Smooth muscle cell of the brain vasculature (primary cell): ENCODE measurements around the gene WDFY1.

Experiments
- DNase-seq: peaks from one replicate; pipeline ENCODE4 v3.0.0-alpha.2; 2012; ENCODE audit warnings: low read depth, low spot score

WDFY1 gene, protein sequence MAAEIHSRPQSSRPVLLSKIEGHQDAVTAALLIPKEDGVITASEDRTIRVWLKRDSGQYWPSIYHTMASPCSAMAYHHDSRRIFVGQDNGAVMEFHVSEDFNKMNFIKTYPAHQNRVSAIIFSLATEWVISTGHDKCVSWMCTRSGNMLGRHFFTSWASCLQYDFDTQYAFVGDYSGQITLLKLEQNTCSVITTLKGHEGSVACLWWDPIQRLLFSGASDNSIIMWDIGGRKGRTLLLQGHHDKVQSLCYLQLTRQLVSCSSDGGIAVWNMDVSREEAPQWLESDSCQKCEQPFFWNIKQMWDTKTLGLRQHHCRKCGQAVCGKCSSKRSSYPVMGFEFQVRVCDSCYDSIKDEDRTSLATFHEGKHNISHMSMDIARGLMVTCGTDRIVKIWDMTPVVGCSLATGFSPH

DNA sequence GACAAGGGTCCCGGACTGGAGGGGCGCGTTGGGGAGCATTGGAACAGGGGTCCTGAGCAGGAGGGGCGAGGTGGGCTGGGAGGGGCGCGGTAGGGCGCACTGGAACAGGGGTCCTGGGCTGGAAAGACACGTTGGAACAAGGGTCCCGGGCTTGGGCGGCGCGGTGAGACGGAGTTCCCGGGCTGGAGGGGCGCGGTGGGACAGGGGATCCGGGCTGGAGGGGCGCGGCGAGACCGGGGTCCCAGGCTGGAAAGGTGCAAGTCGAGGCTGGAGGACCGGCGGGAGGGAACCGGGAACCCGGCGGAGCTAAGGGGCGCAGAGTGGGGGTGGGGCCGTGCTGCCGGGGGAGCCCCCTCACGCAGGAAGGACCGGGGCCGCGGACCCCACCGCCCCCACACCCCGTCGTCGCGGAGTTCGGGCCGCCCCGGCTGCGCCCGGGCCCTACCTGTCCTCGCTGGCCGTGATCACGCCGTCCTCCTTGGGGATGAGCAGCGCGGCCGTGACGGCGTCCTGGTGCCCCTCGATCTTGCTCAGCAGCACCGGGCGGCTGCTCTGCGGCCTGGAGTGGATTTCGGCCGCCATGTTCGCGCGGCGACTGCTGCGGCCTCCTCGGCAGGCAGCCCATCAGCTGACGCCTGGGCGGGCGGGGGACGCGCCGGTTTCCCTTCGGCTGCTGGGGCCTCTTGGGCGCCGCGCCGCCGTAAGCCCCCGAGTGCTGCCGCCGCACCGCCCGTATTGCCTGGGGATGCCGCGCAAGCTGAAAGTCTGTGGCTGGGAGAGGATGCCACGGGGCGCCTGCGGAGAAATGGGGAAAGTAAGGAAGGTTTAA, at the start of gene WDFY1:
Gene WDFY1 (minus strand): TSS at position 633 of the 829 bp plus-strand sequence. CDS start 51 bp downstream, at position 582.
- peak; percentile 50 for DNase-seq

DNA sequence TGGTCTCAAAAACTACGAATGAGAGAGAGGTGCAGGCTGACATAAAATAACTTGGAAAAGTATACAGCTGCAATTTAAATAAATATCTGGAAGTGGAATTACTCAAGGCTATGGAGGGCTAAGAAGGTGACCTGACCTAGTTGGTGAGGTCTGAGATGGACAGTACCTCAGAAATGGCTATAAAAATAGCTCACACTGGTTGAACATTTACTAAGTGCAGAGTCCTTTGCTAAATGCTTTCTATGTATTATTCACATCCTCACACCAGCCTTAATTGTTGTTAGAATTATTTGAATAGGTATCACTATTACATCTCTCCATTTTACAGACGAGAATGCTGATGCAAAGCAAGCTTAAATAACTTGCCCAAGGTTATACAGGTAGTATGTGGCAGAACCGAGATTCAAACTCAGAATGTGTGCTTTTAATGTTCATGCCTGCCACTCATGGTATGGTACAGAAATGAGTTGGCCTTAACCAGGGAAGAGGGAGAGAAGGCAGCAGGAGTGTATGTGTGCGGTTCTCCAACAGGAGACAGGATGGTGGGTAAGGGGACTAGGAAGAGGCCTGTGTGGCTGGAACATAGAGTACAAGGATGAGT, 49.5 kb upstream of the WDFY1 start:
- no peak for DNase-seq

DNA sequence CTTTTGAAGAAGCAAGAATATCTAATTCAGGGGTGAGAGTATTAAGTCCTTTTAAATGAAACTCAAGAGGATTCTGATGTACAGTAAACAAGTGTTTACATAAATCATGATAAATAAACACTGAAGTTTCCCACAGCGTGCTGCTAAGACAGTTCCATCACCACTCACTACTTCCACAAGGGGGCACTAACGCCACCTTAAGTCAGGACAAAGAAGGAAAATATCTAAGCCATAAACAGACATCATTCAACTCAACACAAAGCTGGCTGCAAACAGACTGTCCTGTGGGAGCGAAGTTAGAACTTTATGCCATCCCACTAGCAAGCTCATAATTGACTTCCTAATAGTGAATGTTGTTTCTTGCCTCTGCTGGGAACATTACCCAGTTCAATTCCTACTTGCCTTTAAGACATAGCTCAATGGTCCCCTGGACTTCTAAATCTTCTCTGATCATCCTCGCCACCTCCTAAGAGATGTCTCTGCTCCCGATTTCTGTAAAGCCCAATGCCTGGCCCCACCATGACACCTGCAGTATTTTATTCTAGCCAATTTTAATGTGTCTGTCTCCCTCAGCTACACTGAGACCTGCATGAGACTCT, 48.6 kb upstream of the WDFY1 start:
- DNase-seq: peak; percentile 59

DNA sequence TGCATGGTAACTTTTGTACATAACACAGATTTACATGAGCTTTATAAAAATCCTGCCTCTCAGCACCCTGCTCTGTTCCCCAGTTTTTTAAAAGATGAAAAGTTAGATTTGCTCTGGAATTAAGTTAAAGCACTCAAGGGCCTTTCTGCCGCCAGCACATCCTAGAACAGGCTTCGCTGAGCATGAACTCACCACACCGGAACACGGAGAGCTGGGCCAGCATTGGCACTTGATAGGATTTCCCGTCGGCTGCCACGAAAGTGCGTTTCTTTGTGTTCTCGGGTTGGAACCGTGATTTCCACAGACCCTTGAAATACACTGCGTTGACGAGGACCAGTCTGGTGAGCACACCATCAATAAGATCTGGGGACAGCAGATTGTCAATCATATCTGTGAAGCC, 46.5 kb upstream of the WDFY1 start:
- DNase-seq: no peak

DNA sequence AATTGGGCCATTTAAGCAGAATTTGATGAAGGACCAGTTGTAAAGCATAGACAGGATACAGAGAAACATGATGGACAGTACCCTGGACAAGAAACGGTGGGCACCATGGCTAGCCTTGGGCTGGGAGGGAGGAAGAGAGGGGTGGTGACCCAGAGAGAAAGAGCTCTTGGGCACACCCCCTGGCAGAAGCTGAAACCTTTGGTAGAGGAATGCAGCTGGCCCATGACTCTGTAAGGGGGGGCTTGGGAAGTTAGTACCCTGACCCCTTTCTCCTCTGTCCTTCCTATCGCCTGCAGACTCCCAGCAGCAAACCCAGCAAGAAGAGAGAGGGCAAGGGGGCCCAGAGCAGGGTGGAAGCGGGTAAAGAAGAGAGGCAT, 44.7 kb upstream of the WDFY1 start:
- DNase-seq: no peak

DNA sequence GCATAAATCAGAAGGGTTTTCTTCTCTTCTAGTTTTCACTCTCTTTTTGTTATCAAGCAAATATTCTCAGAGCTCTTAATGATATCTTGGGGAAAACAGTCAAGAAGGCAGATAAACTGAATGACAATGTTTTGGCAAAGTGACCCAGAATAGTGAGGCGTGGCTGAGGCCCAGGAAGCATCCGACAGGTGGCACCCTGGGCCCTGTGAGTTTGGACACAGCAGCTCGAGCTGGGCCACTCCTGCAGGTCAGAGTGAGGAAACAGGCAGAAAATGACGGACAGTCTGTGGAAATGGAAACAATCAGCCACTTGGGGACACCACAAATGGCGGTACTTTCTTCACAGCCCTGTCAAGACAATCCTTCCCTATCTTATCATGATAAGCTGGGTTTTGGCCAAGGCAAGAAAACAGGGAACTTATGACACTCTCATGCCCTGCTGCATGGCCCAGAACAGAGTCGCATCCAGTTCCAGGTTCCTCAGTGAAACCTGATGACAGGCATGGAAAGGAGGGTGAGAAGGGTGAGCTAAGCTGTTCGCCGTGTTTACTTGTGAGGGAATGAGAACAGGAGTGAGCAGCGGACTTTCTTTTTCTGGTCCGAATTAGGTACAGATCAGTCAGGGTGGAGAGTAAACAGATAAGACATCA, 44.2 kb upstream of the WDFY1 start:
- DNase-seq: no peak

DNA sequence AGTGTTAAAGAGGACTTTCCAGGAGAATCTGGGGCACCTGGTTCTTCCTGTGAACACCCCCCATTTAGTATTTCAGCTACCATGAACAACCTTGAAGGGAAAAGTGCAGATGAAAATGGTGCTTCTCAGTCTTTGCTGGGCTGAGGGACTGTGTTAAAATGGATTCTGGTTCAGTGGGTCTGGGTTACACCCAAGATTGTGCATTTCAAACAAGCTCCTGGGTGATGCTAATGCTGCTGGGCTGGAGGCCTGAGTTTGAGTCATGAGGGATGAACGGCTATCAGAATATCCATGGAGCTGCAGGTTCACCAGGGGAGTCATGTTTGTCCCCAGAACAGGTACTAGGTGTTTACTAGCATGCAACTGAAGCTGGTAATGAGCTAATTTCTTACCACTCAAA, 36.1 kb upstream of the WDFY1 start:
- no peak for DNase-seq

DNA sequence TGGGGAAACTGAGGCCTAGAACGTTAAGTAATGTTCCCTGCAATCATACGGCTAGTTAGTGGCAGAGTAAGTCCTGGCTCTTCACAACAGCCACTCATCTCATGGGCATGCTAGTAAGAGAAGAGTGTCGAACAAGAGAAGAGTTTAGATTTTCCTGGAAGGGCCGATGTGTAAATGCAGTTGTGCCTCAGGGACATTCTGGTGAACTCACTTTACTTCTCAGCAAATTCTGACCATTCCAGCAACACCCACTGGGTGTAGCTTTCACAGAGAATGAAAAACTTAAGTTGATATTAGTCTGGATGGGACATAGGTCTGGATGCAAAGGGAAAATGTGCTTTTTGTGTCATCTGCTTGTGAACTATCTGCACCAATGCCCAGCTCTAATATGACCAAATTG, 35.7 kb upstream of the WDFY1 start:
- DNase-seq: no peak

DNA sequence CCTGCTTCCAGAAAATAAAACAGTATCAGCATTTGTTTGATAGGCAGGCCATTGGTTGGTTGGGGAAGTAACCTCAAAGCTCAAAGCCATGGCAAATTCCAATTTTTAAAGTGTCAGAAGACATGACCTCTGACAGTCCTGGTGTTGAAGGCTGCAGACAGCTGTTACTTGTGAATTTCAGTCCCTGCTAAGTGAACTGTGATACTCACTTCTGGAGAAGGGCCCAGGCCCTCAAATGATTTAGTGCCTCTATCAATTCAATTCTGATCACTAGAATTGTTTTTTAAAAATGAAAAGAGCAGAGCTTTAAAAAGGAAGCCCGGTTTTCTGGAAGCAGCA, 35.2 kb upstream of the WDFY1 start:
- DNase-seq: no peak

DNA sequence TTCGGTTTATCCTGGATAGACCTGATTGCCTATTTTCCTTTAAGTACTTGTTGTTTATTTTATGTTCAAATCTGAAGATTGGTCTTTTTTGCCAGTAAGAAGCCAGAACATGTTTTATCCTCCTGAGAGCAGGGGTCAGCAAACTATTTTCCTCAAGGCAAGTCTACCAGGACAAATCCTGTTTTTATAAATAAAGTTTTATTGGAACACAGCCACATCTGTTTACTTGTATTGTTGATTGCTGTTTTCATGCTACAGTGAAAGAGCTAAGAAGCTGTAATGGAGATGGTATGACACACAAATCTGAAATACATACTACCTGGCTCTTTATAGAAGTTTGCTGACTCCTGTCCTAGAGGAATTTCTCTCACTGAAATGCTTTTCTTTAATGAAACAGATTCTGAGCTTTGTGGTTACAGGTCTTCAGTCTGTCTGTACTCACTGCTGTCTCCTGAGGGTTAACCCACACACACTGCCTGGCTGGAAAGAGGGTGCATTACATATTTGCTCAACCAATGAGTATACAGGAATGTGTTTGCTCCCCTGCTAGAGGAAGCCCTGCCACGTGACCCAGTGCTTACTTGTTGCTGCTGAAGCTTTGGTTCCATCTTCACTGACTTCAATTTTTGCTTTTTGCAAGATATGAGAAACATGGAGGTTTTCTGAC, 34.7 kb upstream of the WDFY1 start:
- no peak for DNase-seq

DNA sequence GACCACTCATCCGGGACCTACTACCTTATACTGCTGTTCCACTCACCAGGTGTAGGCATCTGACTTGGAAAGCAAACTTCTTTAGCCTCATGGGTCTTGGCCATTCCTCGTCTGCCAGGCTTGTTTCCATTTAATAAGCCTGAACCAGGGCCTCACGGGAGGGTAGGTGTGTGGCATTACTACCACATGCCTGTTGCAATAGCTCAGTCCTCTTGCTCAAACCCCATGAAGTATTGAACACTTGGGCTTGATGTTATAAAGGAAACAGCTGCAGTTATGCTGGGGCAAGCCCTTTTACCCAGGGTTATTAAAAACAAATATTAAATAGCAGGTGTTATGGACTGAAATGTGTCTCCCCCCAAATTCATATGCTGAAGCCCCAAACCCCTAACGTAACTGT, 33.3 kb upstream of the WDFY1 start:
- DNase-seq: no peak

DNA sequence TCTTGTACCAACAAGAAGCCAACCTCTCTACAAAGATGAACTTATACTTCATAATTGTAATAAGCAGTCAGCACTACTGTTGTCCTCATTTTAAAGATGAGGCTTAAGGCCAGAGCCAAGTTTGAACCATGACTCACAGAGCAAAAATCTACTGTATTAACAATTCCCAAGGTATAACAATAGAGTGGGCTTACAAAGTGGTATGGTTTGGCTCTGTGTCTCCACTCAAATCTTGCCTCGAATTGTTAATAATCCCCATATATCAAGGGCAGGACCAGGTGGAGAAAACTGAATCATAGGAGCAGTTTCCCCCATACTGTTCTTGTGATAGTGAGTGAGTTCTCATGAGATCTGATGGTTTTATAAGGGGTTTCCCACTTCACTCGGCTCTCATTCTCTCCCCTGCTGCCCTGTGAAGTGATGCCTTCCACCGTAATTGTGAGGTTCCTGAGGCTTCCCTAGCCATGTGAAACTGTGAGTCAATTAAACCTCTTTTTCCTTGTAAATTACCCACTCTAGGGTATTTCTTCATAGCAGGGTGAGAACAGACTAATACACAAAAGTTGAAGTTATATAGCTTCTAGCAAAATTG, 31.6 kb upstream of the WDFY1 start:
- no peak for DNase-seq

DNA sequence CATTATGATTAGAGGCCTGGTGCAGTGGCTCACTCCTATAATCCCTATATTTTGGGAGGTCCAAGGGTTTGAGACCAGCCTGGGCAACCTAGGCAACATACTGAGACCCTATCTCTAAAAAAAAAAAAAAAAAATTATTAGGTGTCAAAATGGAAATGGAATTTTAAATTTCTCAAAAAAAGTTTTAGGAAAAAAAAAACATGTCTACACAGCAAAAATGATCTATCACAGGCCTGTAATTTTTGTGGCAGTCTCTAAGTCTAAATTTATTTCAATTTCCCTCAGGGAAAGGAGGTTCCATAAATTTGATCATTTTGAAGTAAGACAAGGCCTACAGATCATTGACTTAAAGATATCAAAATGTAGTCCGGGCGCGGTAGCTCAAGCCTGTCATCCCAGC, 28.5 kb upstream of the WDFY1 start:
- DNase-seq: no peak

DNA sequence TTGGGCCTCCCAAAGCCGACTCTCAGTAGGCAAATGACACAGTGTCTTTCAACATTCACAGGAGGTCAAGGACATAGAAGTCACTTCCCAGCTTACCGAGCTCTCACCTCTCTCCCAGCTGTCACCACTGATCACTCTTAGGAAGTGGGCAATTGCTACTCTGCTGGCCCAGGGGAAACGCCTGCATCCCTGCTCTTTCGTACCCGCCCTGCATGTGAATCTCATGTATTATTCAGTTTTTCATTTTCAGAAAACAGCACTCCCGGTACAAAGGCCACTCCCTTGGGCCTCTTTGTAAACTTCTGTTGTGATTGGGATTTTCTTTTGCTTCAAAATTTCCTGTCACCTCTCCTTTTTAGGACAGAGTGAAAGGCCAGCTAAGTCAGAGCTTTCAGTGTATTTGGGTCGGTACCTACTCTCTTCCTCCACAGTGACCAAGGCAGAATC, 27.5 kb upstream of the WDFY1 start:
- no peak for DNase-seq

DNA sequence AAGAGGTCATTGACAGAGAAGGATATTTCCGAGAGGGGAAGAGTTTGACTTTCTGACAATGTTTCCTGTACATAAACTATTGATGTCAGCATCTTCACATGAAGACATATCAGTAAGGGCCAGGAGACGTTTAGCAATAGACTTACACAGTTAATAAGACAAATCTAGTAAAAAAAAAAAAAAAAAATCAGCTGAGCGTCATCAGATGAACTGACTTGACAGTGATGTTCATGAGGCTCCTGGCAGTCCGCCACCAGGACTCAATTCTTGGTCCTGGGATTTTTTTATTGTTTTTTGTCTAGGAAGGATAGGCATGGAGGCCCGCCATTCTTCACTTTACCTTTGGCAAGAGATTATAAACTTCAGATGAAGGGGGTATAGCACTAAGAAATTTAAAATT, 26.6 kb upstream of the WDFY1 start:
- no peak for DNase-seq

DNA sequence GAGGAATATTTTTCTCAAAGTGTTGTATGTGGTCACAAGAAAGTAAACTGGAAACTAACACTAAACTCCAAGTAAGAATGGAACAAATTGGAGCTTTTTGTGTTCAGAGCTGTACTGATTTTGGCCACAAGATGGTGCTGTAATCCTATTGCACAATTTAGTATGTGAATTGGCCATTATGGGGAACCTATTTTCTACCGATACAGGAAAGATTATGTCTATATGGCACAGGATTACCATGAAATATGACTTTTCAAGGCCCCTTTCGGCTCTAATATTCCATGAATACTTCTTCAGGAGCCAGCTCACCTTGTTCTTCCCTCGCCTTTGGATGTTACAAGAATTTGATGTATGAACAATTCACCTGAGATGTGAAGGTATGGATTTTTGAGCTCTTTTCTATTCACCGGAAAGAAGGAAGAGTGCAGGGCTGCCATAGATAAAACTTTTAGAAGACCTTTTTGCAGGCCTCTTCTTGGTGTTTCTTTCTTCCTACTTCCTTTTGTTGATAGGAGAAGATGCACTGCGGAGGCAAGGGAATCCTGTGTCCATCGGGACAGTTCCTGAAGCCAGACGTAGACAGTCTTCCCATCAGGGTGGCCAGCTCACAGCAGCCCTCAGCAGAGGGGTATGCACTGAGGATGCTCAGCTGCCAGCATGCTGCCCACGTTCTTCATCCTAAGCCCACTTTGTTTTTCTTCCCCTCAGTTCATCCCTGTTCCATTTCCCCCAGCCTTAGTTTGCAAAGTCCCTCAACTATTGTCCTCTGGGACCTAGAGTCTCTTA, 25.4 kb upstream of the WDFY1 start:
- DNase-seq: no peak

DNA sequence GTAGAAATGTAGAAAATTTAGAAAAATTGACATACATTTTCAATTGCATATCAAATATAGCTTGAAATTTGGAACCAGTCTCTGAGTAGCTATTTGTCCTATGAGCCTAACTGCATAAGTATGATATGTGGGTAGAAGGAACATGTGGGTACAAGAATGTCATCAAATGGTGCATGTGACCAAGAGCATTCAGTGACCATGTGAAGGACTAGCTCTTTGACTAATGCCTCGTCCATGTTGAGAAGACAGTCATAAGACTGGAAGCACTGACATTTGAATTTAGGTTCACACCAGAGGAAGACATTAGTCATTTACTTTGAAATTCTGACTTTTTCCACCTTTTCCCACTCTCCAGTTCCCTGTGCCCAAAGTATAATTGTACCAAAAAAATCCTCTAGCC, 24.7 kb upstream of the WDFY1 start:
- no peak for DNase-seq

DNA sequence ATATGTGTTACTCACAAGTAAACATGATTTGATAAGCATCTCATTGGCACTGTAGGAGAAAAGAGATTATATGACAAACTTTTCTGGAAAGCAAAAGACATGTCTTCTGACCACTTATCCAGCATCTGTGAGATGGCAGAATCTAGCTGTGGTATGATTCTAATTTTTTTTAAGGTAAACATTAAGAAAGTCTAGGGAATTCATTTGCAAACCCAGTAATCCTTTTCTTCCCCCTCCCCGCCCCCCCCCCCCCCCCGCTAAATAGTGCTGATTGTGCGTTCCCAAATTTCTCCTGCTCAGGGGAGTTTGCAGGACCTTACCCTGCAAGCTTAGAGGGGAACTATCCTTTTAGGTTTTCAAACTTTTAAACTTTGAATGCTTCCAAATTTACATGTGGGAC, 24.2 kb upstream of the WDFY1 start:
- DNase-seq: no peak

DNA sequence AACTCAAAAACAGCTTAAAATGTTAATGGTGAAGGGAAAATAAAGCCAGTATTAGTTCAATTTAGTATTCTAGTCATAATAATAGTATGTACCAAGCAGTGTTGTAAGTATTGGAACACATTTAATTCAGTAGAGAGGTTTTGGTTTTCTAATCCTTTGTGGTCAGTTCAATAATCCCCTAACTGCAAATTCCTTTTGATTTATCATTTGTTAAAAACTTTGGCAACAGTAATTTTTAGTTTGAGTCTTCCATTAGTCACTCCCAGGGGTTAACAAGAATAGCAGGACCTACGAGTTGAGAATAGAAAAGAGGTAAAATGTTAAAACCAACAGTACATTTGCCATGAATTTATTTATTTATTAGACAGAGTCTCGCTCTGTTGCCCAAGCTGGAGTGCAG, 22.8 kb upstream of the WDFY1 start:
- no peak for DNase-seq

DNA sequence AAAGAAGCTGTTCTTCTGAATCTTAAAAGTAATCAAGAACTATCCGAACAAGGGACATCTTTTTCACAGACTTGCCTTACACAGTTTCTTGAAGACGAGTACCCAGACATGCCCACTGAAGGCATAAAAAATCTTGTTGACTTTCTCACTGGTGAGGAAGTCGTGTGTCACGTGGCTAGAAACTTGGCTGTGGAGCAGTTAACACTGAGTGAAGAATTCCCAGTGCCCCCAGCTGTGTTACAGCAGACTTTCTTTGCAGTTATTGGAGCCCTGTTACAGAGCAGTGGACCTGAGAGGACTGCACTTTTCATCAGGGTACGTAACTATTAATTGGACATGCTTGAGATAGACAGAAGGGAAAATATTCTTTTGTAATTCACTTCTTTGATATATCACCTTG, 14.6 kb upstream of the WDFY1 start:
- DNase-seq: no peak
